ENCODE data around the gene IFITM5. TPM values are rescaled to one million over a fixed set of nuclear protein-coding genes. Genes with fewer than 3 reads are reported as not detected.
"Not testable (repeated sequence)": the region's sequence is repeated elsewhere in the genome, so short reads cannot be mapped to it uniquely, and the experiment has no call there.

IFITM5 gene
- total and polyA plus RNA-seq, 9 of the 15 experiments (the other 6 are each of a cell fraction or from before 2014, with no cell fraction given), result 0.19 TPM; not detected in 8

DNA sequence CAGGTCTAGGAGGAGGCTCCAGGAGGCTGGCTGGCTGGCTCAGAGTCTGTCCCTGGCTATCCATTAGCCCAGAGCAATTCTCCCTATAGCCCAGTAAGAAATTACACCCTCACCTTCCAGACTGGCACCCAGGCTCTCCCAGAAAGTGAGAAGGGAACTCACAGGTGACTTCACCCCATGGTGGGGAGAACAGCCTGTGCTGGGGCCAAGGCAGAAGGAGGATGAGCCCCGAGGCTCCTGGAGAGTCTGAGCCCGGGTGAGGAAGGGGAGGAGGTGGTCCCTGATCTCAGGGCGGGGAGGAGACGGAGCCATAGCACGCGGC lies 15.2 kb upstream of the IFITM5 start:
- intact Hi-C loops (cut with micrococcal nuclease) (loop anchor here (5.0 kb wide), 1 partner anchor 47 kb away; no protein-coding TSS in a partner anchor), in situ Hi-C loops (cut with MboI) (loop anchor here (5.0 kb wide), 1 partner anchor 38 kb away; no protein-coding TSS in a partner anchor)
- DNase-seq (ENCODE audit: extremely low read depth in 1 of 4, low spot score in 3 of 4); H3K9me3 ChIP-seq (replicated peaks; ENCODE audit: control insufficient read depth, insufficient read depth, low read depth, low read length); ATAC-seq; BruUV-seq (replicated peaks); H3K9me1 ChIP-seq (ENCODE audit: control insufficient read depth, insufficient read depth, low read length); H4K20me1 ChIP-seq (replicated peaks; ENCODE audit: control insufficient read depth, insufficient read depth, low read length); CTCF ChIA-PET (ENCODE audit: low intra/inter-chr PET ratio); H2AFZ ChIP-seq (ENCODE audit: low read depth, low read length); FAIRE-seq; H3K27me3 ChIP-seq (ENCODE audit: control insufficient read depth in 2 of 2, insufficient read depth in 2 of 2, low read length in 2 of 2); TF ChIP-seq CREB1 (IDR thresholded peaks at IDR 0.05): not testable (repeated sequence)
- peak overlapping the region; percentile 82 to 98 for H3K9ac ChIP-seq (ENCODE audit: insufficient read depth in 1 of 2, low read depth in 2 of 2, low read length in 2 of 2)
- POLR2A ChIA-PET, result interaction anchor here (0.6 kb wide), 1 partner anchor 8 kb away, joined by 3 read pairs; no protein-coding TSS in a partner anchor
- H3K79me2 ChIP-seq (ENCODE audit: control insufficient read depth, insufficient read depth, low read length), result peaks cover 77% of the 10 kb centered on the region
- H3K4me3 ChIP-seq, result peak overlapping the region; percentile 69
- peak overlapping the region; percentile 95 for H3K4me2 ChIP-seq (ENCODE audit: insufficient read depth, low read length)
- peaks cover 32% of the 10 kb centered on the region; the same call in 1 of the 3 replicates for H3K36me3 ChIP-seq (ENCODE audit: control insufficient read depth, insufficient read depth, low read length)
- peaks cover 31 to 44% of the 10 kb centered on the region in 2 experiments for H3K4me1 ChIP-seq (replicated peaks in 1 of 2; ENCODE audit: control insufficient read depth in 2 of 2, insufficient read depth in 2 of 2, low read length in 2 of 2)
- WGBS (ENCODE audit: insufficient coverage, low coverage, missing lambda C conversion rate), result 5% methylated on average over 4 of the region's 6 CpGs
- peak; percentile 15; the same call in 1 of the 2 replicates for TF ChIP-seq CREB1 (CRISPR knock-in tag; IDR thresholded peaks at IDR 0.05)
- peak overlapping the region; percentile 87 for H3K27ac ChIP-seq (ENCODE audit: extremely low read depth, low read depth, low read length)

DNA sequence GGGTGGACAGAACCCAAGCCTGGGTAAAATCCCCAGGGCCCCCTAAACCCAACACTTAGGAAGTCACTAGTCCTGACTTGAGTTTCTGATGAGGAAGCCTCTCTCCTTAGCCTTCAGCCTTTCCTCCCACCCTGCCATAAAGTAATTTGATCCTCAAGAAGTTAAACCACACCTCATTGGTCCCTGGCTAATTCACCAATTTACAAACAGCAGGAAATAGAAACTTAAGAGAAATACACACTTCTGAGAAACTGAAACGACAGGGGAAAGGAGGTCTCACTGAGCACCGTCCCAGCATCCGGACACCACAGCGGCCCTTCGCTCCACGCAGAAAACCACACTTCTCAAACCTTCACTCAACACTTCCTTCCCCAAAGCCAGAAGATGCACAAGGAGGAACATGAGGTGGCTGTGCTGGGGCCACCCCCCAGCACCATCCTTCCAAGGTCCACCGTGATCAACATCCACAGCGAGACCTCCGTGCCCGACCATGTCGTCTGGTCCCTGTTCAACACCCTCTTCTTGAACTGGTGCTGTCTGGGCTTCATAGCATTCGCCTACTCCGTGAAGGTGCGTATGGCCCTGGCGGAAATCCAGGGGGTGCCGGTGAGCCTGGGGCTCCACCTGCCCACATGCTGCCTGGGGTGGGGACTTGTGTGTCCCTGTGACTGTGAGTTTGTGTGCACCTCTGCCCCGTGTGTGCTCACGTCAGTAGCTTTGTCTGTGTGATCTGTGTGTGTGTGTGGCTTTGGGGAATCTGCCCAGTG lies 14.6 kb upstream of the IFITM5 start, which contains the start of gene IFITM1:
IFITM1 (plus strand) TSS at position 254 of the 767 bp plus-strand sequence; CDS start at position 385, 131 bp downstream.
- Histone ChIP-seq H3K4me2 (ENCODE audit: insufficient read depth, low read length) (peak within 1 kb of the TSS; percentile 95), H3K36me3 (ENCODE audit: control insufficient read depth, insufficient read depth, low read length) (peaks cover 32% of the 10 kb centered on the region; the same call in 1 of the 3 replicates), H3K9me1 (ENCODE audit: control insufficient read depth, insufficient read depth, low read length) (no peaks in the 10 kb centered on the region), H3K4me1 (replicated peaks in 1 of 2; ENCODE audit: control insufficient read depth in 2 of 2, insufficient read depth in 2 of 2, low read length in 2 of 2) (peaks cover 33 to 43% of the 10 kb centered on the region in 2 experiments), H3K9ac (ENCODE audit: insufficient read depth in 1 of 2, low read depth in 2 of 2, low read length in 2 of 2) (peak within 1 kb of the TSS; percentile 82 to 98), H3K27me3 (ENCODE audit: control insufficient read depth in 2 of 2, insufficient read depth in 2 of 2, low read length in 2 of 2) (no peaks in the 10 kb centered on the region), H3K79me2 (ENCODE audit: control insufficient read depth, insufficient read depth, low read length) (peaks cover 78% of the 10 kb centered on the region), H3K4me3 (peak within 1 kb of the TSS; percentile 69), H2AFZ (ENCODE audit: low read depth, low read length) (peak within 1 kb of the TSS; percentile 60), H3K27ac (ENCODE audit: extremely low read depth, low read depth, low read length) (peak within 1 kb of the TSS; percentile 87), H3K9me3 (replicated peaks; ENCODE audit: control insufficient read depth, insufficient read depth, low read depth, low read length) (no peaks in the 10 kb centered on the region), H4K20me1 (replicated peaks; ENCODE audit: control insufficient read depth, insufficient read depth, low read length) (peaks cover 5% of the 10 kb centered on the region; the same call in 1 of the 2 replicates)
- CTCF ChIA-PET (ENCODE audit: low intra/inter-chr PET ratio), result no interaction called here
- intact Hi-C loops (cut with micrococcal nuclease) (loop anchor here (5.0 kb wide), 1 partner anchor 47 kb away; no protein-coding TSS in a partner anchor), in situ Hi-C loops (cut with MboI) (loop anchor here (5.0 kb wide), 1 partner anchor 38 kb away; no protein-coding TSS in a partner anchor)
- FAIRE-seq, result peak; percentile 82
- peak; percentile 56 for ATAC-seq
- BruUV-seq (replicated peaks), result TSS peak; percentile 95
- peak in 2 of 4 experiments; percentile 84 to 89 for DNase-seq (ENCODE audit: extremely low read depth in 1 of 4, low spot score in 3 of 4)
- WGBS (ENCODE audit: insufficient coverage, low coverage, missing lambda C conversion rate), result 2% methylated on average over 18 of the region's 18 CpGs
- POLR2A ChIA-PET, result interaction anchor here (0.6 to 0.7 kb wide), 2 partner anchors 9 to 16 kb away, joined by 3 read pairs; no protein-coding TSS in a partner anchor
- TF ChIP-seq CC2D1A (IDR thresholded peaks at IDR 0.05), result peak; percentile 31; the same call in 1 of the 2 replicates
- TF ChIP-seq RBM25 (IDR thresholded peaks at IDR 0.05; ENCODE audit: low read depth, low read length, severe bottlenecking), result no peak
- peak; percentile 68; the same call in 1 of the 2 replicates for TF ChIP-seq PML (IDR thresholded peaks at IDR 0.05; ENCODE audit: low read length)
- TF ChIP-seq POLR2H (tag; IDR thresholded peaks at IDR 0.05; ENCODE audit: low read depth), result peak; percentile 94
- TF ChIP-seq, protein P1, sequence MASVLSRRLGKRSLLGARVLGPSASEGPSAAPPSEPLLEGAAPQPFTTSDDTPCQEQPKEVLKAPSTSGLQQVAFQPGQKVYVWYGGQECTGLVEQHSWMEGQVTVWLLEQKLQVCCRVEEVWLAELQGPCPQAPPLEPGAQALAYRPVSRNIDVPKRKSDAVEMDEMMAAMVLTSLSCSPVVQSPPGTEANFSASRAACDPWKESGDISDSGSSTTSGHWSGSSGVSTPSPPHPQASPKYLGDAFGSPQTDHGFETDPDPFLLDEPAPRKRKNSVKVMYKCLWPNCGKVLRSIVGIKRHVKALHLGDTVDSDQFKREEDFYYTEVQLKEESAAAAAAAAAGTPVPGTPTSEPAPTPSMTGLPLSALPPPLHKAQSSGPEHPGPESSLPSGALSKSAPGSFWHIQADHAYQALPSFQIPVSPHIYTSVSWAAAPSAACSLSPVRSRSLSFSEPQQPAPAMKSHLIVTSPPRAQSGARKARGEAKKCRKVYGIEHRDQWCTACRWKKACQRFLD (CRISPR knock-in tag; IDR thresholded peaks at IDR 0.05), result peak; percentile 64; the same call in 1 of the 2 replicates
- no peak for TF ChIP-seq NFIX (CRISPR knock-in tag; IDR thresholded peaks at IDR 0.05; ENCODE audit: low read depth)
- TF ChIP-seq ADNP (tag; IDR thresholded peaks at IDR 0.05), result no peak
- TF ChIP-seq SMARCB1 (IDR thresholded peaks at IDR 0.05; ENCODE audit: insufficient read length, low read depth), result peak; percentile 76
- TF ChIP-seq CBX1 (IDR thresholded peaks at IDR 0.05; ENCODE audit: low read depth), result no peak
- TF ChIP-seq XRCC3 (IDR thresholded peaks at IDR 0.05), result no peak
- no peak for TF ChIP-seq RFX1 (IDR thresholded peaks at IDR 0.05)

Measured in K562 (cell line).